Measurements from ENCODE around the gene TAP2. TPM values are rescaled to one million over a fixed set of nuclear protein-coding genes. Genes with fewer than 3 reads are reported as not detected.
"Not testable (repeated sequence)": the region's sequence is repeated elsewhere in the genome, so short reads cannot be mapped to it uniquely, and the experiment has no call there.

Gene TAP2
- total RNA-seq (10 to 100 TPM; 10.2 to 19.0 TPM), polyA plus RNA-seq (ENCODE audit: insufficient read length in 2 of 2) (10 to 100 TPM; 20.4 to 22.2 TPM)
- long read RNA-seq, donor 1, full-length matches to known transcripts: 7 of 7 reads
- long read RNA-seq, donor 1, partial matches to known transcripts: 0 of 7 reads
- long read RNA-seq, donor 1, other reads (novel, unspliced or antisense): 0 of 7 reads
- long read RNA-seq, donor 2: 0 reads
- long read RNA-seq, donor 3, full-length matches to known transcripts: 3 of 3 reads
- long read RNA-seq, donor 3, partial matches to known transcripts: 0 of 3 reads
- long read RNA-seq, donor 3, other reads (novel, unspliced or antisense): 0 of 3 reads
- long read RNA-seq, donor 4, partial matches to known transcripts: 0 of 1 reads
- long read RNA-seq, donor 4, other reads (novel, unspliced or antisense): 0 of 1 reads

DNA sequence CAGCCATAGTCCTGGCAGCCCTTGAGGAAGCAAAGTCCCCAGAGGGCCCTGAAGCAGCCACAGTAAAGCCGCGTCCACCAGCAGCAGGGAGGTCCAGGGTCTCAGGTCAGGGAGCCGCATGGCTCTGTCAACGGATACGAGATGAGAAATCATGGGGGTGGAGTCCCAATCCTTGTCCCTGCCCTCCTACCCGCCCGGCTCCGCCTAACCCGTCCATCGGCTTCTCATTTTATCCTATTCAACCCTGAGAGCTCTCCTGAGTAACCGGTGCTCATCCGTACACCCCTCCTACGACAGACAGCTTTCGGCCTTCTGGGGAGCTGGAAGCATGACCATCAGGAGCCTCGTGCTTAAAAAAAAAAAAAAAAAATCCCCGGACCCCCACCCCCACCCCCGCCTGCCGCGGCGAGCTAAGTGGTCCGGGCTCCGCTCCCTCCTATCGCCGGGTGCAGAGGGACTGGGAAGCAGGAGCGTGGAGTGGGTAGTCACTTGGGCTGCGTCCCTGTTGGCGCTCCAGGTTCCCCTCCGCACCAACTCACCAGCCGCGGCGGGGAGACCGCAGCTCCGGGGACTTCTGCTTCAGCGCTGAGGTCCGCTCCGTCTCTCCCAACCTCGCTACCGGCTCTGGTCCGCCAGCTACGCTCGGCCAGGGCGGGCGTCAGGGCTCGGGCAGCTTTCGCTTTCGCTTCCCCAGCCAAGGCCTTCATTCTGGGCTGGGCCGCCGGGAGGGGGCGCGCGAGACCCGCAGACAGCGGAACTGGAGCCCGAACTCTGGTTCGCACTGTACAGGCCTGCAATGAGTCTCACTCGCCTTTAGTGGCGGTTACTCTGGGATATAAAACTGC lies at the start of gene TAP2:
Gene TAP2 (minus strand): TSS at position 626 of the 845 bp plus-strand sequence. CDS start 506 bp downstream, at position 120.
- Histone ChIP-seq H3K27ac (ENCODE audit: low read depth, low read length) (peak within 1 kb of the TSS; percentile 97), H3K4me1 (ENCODE audit: control insufficient read depth, insufficient read depth, low read length) (peaks cover 10% of the 10 kb centered on the region), H3K36me3 (ENCODE audit: control insufficient read depth, insufficient read depth, low read length) (peaks cover 7% of the 10 kb centered on the region), H3K9me3 (ENCODE audit: control insufficient read depth, insufficient read depth, low read length) (no peaks in the 10 kb centered on the region), H3K27me3 (ENCODE audit: control insufficient read depth, insufficient read depth, low read length) (peaks cover 1% of the 10 kb centered on the region), H3K4me3 (ENCODE audit: low read depth, low read length) (peak within 1 kb of the TSS; percentile 82)
- WGBS (ENCODE audit: insufficient coverage): under 1% methylated on average over 46 of the region's 57 CpGs
- peak; percentile 78 to 97 (median 87) for DNase-seq (ENCODE audit: low read depth in 4 of 6, low spot score in 6 of 6)

- Histone ChIP-seq H3K9me3 (ENCODE audit: control insufficient read depth, insufficient read depth, low read length) (no peaks in the 10 kb centered on the region), H3K4me3 (ENCODE audit: low read depth, low read length) (no peak overlapping the region), H3K4me1 (ENCODE audit: control insufficient read depth, insufficient read depth, low read length) (peaks cover 6% of the 10 kb centered on the region), H3K27me3 (ENCODE audit: control insufficient read depth, insufficient read depth, low read length) (no peaks in the 10 kb centered on the region), H3K27ac (ENCODE audit: low read depth, low read length) (no peak overlapping the region), H3K36me3 (ENCODE audit: control insufficient read depth, insufficient read depth, low read length) (no peaks in the 10 kb centered on the region)
- DNase-seq (ENCODE audit: low read depth in 4 of 6, low spot score in 6 of 6): peak in 2 of 6 donors; percentile 29 to 68
- WGBS (ENCODE audit: insufficient coverage): 42% methylated on average over 4 of the region's 5 CpGs
Measured at GRCh38 chr6:32887616-32888015, 49.1 kb upstream of the TAP2 start.

GRCh38 chr6:32886681-32887383 lies 48.3 kb upstream of the TAP2 start:
- Histone ChIP-seq H3K27me3 (ENCODE audit: control insufficient read depth, insufficient read depth, low read length) (peaks cover 3% of the 10 kb centered on the region), H3K27ac (ENCODE audit: low read depth, low read length) (no peak overlapping the region), H3K9me3 (ENCODE audit: control insufficient read depth, insufficient read depth, low read length) (no peaks in the 10 kb centered on the region), H3K4me1 (ENCODE audit: control insufficient read depth, insufficient read depth, low read length) (peaks cover 6% of the 10 kb centered on the region), H3K36me3 (ENCODE audit: control insufficient read depth, insufficient read depth, low read length) (no peaks in the 10 kb centered on the region), H3K4me3 (ENCODE audit: low read depth, low read length) (no peak overlapping the region)
- 47% methylated on average over 3 of the region's 3 CpGs for WGBS (ENCODE audit: insufficient coverage)
- DNase-seq (ENCODE audit: low read depth in 4 of 6, low spot score in 6 of 6): peak in 2 of 6 donors; percentile 21 to 55

DNA sequence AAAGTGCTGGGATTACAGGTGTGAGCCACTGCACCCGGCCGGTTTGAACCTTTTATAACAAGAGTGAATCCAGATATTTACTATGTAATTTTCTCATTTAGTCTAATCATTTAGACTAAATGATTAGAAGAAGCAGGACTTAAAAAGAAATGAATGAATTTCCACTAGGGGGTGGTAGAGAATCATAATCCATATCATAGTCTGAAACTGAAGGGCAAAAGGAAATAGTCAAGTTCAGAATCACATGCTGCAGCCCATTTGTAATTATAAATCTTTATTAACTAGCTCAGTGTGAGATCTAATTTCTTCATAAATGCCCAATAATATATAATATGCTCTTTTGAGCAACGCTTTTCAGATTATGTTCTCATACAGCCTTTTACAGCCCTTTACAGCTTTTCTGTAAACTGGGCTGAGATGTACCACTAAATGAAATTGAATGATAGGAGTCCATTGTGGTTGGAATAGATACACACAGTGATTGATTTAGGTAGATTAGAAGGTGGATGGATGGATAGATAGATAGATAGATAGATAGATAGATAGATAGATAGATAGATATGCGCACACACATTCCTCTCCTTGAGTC lies 47.3 kb upstream of the TAP2 start:
- Histone ChIP-seq H3K27me3 (ENCODE audit: control insufficient read depth, insufficient read depth, low read length) (peaks cover 6% of the 10 kb centered on the region), H3K4me1 (ENCODE audit: control insufficient read depth, insufficient read depth, low read length) (peaks cover 6% of the 10 kb centered on the region), H3K9me3 (ENCODE audit: control insufficient read depth, insufficient read depth, low read length) (no peaks in the 10 kb centered on the region), H3K4me3 (ENCODE audit: low read depth, low read length) (no peak overlapping the region), H3K27ac (ENCODE audit: low read depth, low read length) (no peak overlapping the region), H3K36me3 (ENCODE audit: control insufficient read depth, insufficient read depth, low read length) (no peaks in the 10 kb centered on the region)
- no CpG with 5 or more reads among the region's 4 CpGs for WGBS (ENCODE audit: insufficient coverage)
- peak; percentile 50 to 95 (median 71) for DNase-seq (ENCODE audit: low read depth in 4 of 6, low spot score in 6 of 6)

- Histone ChIP-seq H3K27me3 (ENCODE audit: control insufficient read depth, insufficient read depth, low read length) (peaks cover 22% of the 10 kb centered on the region), H3K9me3 (ENCODE audit: control insufficient read depth, insufficient read depth, low read length) (no peaks in the 10 kb centered on the region), H3K4me1 (ENCODE audit: control insufficient read depth, insufficient read depth, low read length) (peaks cover 11% of the 10 kb centered on the region), H3K4me3 (ENCODE audit: low read depth, low read length) (no peak overlapping the region), H3K36me3 (ENCODE audit: control insufficient read depth, insufficient read depth, low read length) (no peaks in the 10 kb centered on the region), H3K27ac (ENCODE audit: low read depth, low read length) (no peak overlapping the region)
- WGBS (ENCODE audit: insufficient coverage): 28% methylated on average over 5 of the region's 5 CpGs
- peak in 1 of 6 donors; percentile 11 for DNase-seq (ENCODE audit: low read depth in 4 of 6, low spot score in 6 of 6)
Measured at GRCh38 chr6:32883789-32884188, 45.2 kb upstream of the TAP2 start.

- no peak overlapping the region for H3K4me3 ChIP-seq (ENCODE audit: low read depth, low read length)
- WGBS (ENCODE audit: insufficient coverage): no CpG with 5 or more reads among the region's 1 CpG
- no peaks in the 10 kb centered on the region for H3K36me3 ChIP-seq (ENCODE audit: control insufficient read depth, insufficient read depth, low read length)
- H3K4me1 ChIP-seq (ENCODE audit: control insufficient read depth, insufficient read depth, low read length): peaks cover 11% of the 10 kb centered on the region
- H3K27me3 ChIP-seq (ENCODE audit: control insufficient read depth, insufficient read depth, low read length): peaks cover 22% of the 10 kb centered on the region
- DNase-seq (ENCODE audit: low read depth in 4 of 6, low spot score in 6 of 6): no peak
- no peak overlapping the region for H3K27ac ChIP-seq (ENCODE audit: low read depth, low read length)
- no peaks in the 10 kb centered on the region for H3K9me3 ChIP-seq (ENCODE audit: control insufficient read depth, insufficient read depth, low read length)
Measured at GRCh38 chr6:32882879-32883250, 44.3 kb upstream of the TAP2 start.

- not testable (repeated sequence) for H3K9me3 ChIP-seq (ENCODE audit: control insufficient read depth, insufficient read depth, low read length); H3K36me3 ChIP-seq (ENCODE audit: control insufficient read depth, insufficient read depth, low read length); H3K4me3 ChIP-seq (ENCODE audit: low read depth, low read length); DNase-seq (ENCODE audit: low read depth in 4 of 6, low spot score in 6 of 6); H3K27ac ChIP-seq (ENCODE audit: low read depth, low read length); H3K4me1 ChIP-seq (ENCODE audit: control insufficient read depth, insufficient read depth, low read length)
- 100% methylated on average over 2 of the region's 3 CpGs for WGBS (ENCODE audit: insufficient coverage)
- peaks cover 24% of the 10 kb centered on the region for H3K27me3 ChIP-seq (ENCODE audit: control insufficient read depth, insufficient read depth, low read length)
Measured at GRCh38 chr6:32880962-32881361, 42.4 kb upstream of the TAP2 start.

GRCh38 chr6:32879691-32880090 lies 41.2 kb upstream of the TAP2 start:
- WGBS (ENCODE audit: insufficient coverage): 33% methylated on average over 31 of the region's 35 CpGs
- Histone ChIP-seq H3K9me3 (ENCODE audit: control insufficient read depth, insufficient read depth, low read length) (no peaks in the 10 kb centered on the region), H3K4me3 (ENCODE audit: low read depth, low read length) (no peak overlapping the region), H3K4me1 (ENCODE audit: control insufficient read depth, insufficient read depth, low read length) (peaks cover 6% of the 10 kb centered on the region), H3K27ac (ENCODE audit: low read depth, low read length) (no peak overlapping the region), H3K36me3 (ENCODE audit: control insufficient read depth, insufficient read depth, low read length) (no peaks in the 10 kb centered on the region), H3K27me3 (ENCODE audit: control insufficient read depth, insufficient read depth, low read length) (peaks cover 24% of the 10 kb centered on the region)
- no peak for DNase-seq (ENCODE audit: low read depth in 4 of 6, low spot score in 6 of 6)

- Histone ChIP-seq H3K9me3 (ENCODE audit: control insufficient read depth, insufficient read depth, low read length) (no peaks in the 10 kb centered on the region), H3K36me3 (ENCODE audit: control insufficient read depth, insufficient read depth, low read length) (no peaks in the 10 kb centered on the region), H3K27me3 (ENCODE audit: control insufficient read depth, insufficient read depth, low read length) (peaks cover 24% of the 10 kb centered on the region), H3K4me1 (ENCODE audit: control insufficient read depth, insufficient read depth, low read length) (peaks cover 6% of the 10 kb centered on the region), H3K4me3 (ENCODE audit: low read depth, low read length) (no peak overlapping the region), H3K27ac (ENCODE audit: low read depth, low read length) (no peak overlapping the region)
- no CpG with 5 or more reads among the region's 2 CpGs for WGBS (ENCODE audit: insufficient coverage)
- no peak for DNase-seq (ENCODE audit: low read depth in 4 of 6, low spot score in 6 of 6)
Measured at GRCh38 chr6:32876603-32877002, 38.1 kb upstream of the TAP2 start.
